H1 (cell line): ENCODE measurements around the gene CDHR2. TPM values are rescaled to one million over a fixed set of nuclear protein-coding genes. Genes with fewer than 3 reads are reported as not detected.

Source experiments
- BACH1 ChIP-seq: IDR thresholded peaks from 2 replicates; pipeline ENCODE4 v1.6.1; 2012; ENCODE audit warnings: low read length, improper control_type of control experiment
- CBX8 ChIP-seq: fragments of 300-800, 300-1000 bp; sonication (generic); IDR thresholded peaks from 2 replicates; pipeline ENCODE4 v1.7.1; 2016; ENCODE audit warnings: low read depth, low read length, borderline replicate concordance
- CTBP2 ChIP-seq: IDR thresholded peaks from 2 replicates; pipeline ENCODE4 v1.7.0; 2011; ENCODE audit warnings: borderline replicate concordance, mild to moderate bottlenecking, moderate library complexity, mixed read lengths, low read length; ENCODE audit not compliant: insufficient read depth, insufficient read length
- KDM4A ChIP-seq: IDR thresholded peaks from one replicate; pipeline ENCODE4 v1.7.1; 2012; ENCODE audit warnings: low read depth, mild to moderate bottlenecking, moderate library complexity, low read length, inconsistent platforms; ENCODE audit not compliant: severe bottlenecking
- RBBP5 ChIP-seq: IDR thresholded peaks from 2 replicates; pipeline ENCODE4 v1.7.1; 2012; ENCODE audit warnings: low read depth, mild to moderate bottlenecking, inconsistent platforms, low read length, moderate library complexity, borderline replicate concordance
- SIN3A ChIP-seq, 2 experiments: IDR thresholded peaks in 1 of 2; conservative IDR thresholded peaks in 1 of 2; 2 replicates each; pipeline ENCODE4 v1.6.1; 2011 to 2012; ENCODE audit warnings: low read length in 2 of 2, improper control_type of control experiment in 1 of 2, low read depth in 1 of 2, mild to moderate bottlenecking in 1 of 2
- YY1 ChIP-seq: IDR thresholded peaks from 2 replicates; pipeline ENCODE4 v1.6.1; 2011; ENCODE audit warnings: low read depth, mild to moderate bottlenecking, low read length
- polyA plus RNA-seq, 7 experiments: library from polyadenylated mRNA; depleted of rRNA in 3 of 7; stranded (reverse) in 5 of 7; unstranded in 2 of 7; fragments of >200 nt in 5 of 7; fragments of 200-250 nt in 2 of 7; gene quantifications; 1 replicate in 5 of 7; 2 replicates in 1 of 7; 4 replicates in 1 of 7; pipeline versions ENCODE4 v1.2.1 to v1.2.3, GENCODE V29; 2011 to 2013; ENCODE audit warnings: missing spikeins in 2 of 7, mixed read lengths in 2 of 7
- total RNA-seq: library from RNA; stranded (reverse); fragmentation: NEBNext Ultra II Directional; extraction: Animal tissue kit (Norgen Biotek cat#: 25700); gene quantifications from 2 replicates; pipeline ENCODE4 v1.2.1, GENCODE V29; 2021
- TF ChIP-seq, protein P1 (sequence below): fragments of 300-600 bp; sonication (generic); IDR thresholded peaks from 2 replicates; pipeline ENCODE4 v1.7.1; 2012; ENCODE audit warnings: low read length, moderate library complexity, mild to moderate bottlenecking, inconsistent platforms; ENCODE audit not compliant: insufficient replicate concordance
- TF ChIP-seq, protein P2 (sequence below): IDR thresholded peaks from 2 replicates; pipeline ENCODE4 v1.6.1; 2012; ENCODE audit warnings: inconsistent platforms

CDHR2 gene
- total and polyA plus RNA-seq, 2 of the 8 experiments (the other 6 are each of a cell fraction or from before 2014, with no cell fraction given), result 0.02 to 0.43 TPM

DNA sequence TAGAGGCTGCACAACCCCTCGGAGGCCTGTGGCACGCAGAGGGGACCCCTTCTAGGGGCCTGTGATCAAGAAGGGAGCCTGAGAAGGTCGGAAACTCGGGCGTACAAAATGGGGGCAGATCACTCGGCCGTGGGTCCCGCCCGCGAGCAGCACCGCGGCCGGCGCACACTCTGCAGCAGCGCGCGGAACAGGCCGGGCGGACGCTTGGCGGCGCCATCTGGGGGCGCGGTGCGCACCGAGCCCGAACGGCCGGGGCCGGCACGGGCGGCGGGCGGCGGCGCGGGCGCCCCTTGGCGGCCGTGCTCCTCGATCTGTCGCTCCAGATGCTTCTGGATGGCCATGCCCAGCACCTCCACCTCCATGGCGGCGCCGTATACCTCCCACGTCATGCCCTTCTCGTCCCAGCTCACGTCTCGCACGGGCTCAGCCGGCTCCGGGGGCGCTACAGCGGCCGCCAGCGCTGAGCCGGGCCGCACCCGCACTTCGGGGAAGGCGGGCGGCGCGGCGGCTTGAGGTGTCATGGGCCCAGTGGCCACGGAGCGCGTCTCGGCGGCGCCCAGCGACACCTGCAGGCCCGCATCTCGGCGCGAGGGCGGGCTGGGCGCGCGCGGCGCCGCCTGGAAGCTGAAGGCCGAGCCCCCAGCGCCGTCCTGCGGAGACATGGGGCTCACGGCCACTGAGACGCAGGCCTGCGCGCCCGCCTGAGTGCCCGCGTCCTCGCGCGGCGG is 47.7 kb downstream of the CDHR2 start (continued):
- TF ChIP-seq, protein P1, sequence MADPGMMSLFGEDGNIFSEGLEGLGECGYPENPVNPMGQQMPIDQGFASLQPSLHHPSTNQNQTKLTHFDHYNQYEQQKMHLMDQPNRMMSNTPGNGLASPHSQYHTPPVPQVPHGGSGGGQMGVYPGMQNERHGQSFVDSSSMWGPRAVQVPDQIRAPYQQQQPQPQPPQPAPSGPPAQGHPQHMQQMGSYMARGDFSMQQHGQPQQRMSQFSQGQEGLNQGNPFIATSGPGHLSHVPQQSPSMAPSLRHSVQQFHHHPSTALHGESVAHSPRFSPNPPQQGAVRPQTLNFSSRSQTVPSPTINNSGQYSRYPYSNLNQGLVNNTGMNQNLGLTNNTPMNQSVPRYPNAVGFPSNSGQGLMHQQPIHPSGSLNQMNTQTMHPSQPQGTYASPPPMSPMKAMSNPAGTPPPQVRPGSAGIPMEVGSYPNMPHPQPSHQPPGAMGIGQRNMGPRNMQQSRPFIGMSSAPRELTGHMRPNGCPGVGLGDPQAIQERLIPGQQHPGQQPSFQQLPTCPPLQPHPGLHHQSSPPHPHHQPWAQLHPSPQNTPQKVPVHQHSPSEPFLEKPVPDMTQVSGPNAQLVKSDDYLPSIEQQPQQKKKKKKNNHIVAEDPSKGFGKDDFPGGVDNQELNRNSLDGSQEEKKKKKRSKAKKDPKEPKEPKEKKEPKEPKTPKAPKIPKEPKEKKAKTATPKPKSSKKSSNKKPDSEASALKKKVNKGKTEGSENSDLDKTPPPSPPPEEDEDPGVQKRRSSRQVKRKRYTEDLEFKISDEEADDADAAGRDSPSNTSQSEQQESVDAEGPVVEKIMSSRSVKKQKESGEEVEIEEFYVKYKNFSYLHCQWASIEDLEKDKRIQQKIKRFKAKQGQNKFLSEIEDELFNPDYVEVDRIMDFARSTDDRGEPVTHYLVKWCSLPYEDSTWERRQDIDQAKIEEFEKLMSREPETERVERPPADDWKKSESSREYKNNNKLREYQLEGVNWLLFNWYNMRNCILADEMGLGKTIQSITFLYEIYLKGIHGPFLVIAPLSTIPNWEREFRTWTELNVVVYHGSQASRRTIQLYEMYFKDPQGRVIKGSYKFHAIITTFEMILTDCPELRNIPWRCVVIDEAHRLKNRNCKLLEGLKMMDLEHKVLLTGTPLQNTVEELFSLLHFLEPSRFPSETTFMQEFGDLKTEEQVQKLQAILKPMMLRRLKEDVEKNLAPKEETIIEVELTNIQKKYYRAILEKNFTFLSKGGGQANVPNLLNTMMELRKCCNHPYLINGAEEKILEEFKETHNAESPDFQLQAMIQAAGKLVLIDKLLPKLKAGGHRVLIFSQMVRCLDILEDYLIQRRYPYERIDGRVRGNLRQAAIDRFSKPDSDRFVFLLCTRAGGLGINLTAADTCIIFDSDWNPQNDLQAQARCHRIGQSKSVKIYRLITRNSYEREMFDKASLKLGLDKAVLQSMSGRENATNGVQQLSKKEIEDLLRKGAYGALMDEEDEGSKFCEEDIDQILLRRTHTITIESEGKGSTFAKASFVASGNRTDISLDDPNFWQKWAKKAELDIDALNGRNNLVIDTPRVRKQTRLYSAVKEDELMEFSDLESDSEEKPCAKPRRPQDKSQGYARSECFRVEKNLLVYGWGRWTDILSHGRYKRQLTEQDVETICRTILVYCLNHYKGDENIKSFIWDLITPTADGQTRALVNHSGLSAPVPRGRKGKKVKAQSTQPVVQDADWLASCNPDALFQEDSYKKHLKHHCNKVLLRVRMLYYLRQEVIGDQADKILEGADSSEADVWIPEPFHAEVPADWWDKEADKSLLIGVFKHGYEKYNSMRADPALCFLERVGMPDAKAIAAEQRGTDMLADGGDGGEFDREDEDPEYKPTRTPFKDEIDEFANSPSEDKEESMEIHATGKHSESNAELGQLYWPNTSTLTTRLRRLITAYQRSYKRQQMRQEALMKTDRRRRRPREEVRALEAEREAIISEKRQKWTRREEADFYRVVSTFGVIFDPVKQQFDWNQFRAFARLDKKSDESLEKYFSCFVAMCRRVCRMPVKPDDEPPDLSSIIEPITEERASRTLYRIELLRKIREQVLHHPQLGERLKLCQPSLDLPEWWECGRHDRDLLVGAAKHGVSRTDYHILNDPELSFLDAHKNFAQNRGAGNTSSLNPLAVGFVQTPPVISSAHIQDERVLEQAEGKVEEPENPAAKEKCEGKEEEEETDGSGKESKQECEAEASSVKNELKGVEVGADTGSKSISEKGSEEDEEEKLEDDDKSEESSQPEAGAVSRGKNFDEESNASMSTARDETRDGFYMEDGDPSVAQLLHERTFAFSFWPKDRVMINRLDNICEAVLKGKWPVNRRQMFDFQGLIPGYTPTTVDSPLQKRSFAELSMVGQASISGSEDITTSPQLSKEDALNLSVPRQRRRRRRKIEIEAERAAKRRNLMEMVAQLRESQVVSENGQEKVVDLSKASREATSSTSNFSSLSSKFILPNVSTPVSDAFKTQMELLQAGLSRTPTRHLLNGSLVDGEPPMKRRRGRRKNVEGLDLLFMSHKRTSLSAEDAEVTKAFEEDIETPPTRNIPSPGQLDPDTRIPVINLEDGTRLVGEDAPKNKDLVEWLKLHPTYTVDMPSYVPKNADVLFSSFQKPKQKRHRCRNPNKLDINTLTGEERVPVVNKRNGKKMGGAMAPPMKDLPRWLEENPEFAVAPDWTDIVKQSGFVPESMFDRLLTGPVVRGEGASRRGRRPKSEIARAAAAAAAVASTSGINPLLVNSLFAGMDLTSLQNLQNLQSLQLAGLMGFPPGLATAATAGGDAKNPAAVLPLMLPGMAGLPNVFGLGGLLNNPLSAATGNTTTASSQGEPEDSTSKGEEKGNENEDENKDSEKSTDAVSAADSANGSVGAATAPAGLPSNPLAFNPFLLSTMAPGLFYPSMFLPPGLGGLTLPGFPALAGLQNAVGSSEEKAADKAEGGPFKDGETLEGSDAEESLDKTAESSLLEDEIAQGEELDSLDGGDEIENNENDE, result no peak
- TF ChIP-seq SIN3A (conservative IDR thresholded peaks at IDR 0.05 in 1 of 2, IDR thresholded peaks at IDR 0.05 in 1 of 2; ENCODE audit: low read depth in 1 of 2, low read length in 2 of 2) (0 out of 4 replicates have a peak, but pooled peaks of 1 of the 2 experiments have one; percentile 16), CTBP2 (peak; percentile 29), KDM4A (peak; percentile 62), CBX8 (no peak), YY1 (peak; percentile 66), BACH1 (0 out of 2 replicates have a peak, but pooled peaks have one; percentile 40), RBBP5 (no peak)
- TF ChIP-seq, protein P2, sequence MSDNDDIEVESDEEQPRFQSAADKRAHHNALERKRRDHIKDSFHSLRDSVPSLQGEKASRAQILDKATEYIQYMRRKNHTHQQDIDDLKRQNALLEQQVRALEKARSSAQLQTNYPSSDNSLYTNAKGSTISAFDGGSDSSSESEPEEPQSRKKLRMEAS, result peak; percentile 46; the same call in 1 of the 2 replicates
